GM18907 (cell line): ENCODE results near the gene GDPD4.

ENCODE experiments used
- ATAC-seq: cut with Tn5 transposase; IDR thresholded peaks from one replicate; pipeline ENCODE4 v1.9.1; 2021; ENCODE audit warnings: mild to moderate bottlenecking, moderate library complexity; ENCODE audit not compliant: unreplicated experiment

Gene GDPD4

DNA sequence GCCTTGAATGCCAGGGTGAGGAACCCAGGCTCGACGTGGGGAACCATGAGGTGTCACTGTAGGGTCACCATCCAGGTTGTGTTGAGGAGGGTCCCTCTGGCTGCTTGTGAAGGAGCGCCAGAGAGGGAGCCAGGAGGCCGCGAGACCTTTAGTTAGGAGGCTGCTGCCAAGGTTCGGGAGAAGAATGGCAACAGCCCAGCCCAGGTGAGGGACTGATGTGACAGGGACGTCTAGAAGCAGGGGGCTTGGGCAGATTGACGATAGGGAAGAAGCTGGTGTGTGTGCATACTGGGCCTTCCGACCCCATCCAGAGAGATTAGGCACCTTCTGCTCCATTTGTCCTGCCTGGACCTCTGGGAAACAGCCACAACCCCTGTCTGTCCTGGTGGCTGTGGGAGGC lies 124.5 kb downstream of the GDPD4 start:
- no peak for ATAC-seq

DNA sequence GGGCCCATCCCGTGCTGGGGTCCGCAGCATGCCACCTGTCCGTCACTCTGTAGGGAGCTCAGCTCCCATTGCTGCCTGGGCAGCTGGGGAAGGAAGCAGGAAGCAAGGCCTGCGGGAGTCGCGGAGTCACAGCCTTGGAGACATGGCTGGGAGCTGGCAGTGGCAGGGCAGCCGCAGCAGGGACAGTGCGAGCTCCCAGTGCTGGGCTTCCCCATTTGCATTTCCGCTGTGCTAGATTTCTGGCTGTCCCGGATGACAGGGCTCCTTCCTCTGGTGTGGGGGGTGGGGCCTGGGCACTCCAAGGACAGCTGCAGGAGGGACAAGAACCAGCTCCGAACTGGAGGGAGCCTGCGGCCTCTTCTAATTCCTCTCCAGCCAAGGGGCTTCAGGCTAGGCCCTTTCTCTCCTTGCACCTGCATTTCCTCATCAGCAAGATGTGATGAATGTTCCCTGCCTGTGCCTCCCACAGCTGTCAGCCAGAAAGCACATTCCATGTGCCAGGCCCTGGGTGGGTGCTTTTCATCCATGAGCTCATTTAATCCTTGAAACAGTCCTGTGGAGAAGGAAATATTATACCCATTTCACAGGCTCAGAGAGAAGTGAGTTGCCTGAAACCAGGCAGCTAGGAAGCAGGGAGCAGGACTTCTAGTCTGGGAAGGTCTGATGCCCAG lies 125.5 kb downstream of the GDPD4 start:
- ATAC-seq: no peak

DNA sequence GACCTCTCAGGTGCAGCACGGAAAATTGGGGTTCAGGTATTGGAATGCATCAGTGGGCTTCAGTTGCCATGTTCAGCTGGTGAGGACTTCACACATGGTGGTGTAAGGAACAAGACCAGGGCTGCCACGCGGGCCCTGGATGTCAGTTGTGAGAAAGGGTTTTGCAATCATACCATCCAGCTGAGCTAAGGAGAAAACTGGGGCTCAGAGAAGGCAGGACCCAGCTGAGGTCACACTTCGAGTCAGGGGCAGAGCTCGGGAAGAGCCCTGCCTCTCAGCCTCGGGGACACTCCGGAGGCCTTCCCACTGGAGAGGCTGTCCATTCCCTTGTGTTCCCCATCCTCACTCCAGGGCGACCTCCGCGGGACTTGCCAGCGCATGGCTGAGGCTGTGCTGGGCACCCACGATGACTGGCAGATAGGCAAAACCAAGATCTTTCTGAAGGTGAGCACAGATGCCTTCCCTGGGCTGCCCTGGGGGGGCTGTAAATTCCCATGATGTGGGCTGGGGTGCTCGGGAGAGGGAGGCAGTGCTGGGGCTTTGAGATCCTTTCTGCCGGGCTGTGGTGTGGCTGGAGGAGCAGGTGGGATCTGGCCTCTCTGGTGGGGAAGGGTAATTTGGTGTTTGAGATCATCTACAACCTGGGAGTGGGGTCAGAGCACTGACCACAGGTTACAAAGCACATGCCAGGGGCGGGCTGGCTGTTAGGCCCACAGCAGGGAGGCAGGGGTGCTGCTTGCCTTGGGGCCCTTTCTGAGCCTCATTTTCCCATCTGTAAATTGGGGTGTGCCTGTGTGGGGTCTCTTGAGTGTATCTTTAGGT lies 126.3 kb downstream of the GDPD4 start:
- ATAC-seq: no peak

DNA sequence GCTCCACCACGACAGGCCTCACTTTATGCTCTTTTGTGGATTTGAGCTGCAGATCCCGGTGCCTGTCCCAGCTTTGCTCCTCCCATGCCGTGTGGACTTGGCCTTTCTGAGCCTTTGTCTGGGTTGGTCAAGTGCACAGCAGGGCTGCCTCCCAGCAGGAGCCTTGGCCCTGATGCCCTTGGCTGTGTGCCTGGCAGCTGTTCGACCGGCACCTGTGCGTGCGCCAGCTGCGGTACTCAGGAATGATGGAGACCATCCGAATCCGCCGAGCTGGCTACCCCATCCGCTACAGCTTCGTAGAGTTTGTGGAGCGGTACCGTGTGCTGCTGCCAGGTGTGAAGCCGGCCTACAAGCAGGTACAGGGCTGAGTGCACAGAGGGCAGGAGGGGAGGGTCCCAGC lies 126.9 kb downstream of the GDPD4 start:
- no peak for ATAC-seq

DNA sequence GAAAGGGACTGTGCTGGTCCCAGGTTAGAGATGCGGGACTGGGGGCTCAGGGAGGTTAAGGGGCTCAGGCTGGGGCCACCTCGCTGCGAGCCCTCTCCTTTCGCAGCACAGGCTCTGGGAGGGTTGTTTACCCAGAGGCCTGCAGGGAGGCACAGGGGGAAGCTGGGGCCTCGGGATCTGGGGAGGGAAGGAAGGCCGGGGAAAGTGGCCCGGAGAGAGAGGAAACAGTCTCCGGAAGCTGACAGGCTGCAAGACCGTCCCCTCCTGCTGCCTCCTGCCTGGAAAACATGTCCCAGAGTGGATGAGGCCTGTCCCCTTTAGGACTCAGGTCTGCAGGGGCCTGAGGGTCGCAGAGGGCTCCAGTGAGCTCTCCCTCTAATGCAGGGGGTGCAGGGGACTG lies 128.0 kb downstream of the GDPD4 start:
- no peak for ATAC-seq

DNA sequence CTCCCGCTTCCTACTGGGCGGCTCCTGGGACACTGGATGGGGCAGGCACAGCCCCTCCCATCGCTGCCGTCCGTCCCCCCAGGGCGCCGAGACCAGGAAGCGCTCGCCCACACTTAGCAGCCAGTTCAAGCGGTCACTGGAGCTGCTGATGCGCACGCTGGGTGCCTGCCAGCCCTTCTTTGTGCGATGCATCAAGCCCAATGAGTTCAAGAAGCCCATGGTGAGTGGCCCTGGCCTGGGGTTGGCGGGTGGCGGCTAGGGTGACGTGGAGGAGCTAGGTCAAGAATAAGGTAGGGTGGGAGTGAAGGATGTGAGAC lies 128.9 kb downstream of the GDPD4 start:
- ATAC-seq: no peak

DNA sequence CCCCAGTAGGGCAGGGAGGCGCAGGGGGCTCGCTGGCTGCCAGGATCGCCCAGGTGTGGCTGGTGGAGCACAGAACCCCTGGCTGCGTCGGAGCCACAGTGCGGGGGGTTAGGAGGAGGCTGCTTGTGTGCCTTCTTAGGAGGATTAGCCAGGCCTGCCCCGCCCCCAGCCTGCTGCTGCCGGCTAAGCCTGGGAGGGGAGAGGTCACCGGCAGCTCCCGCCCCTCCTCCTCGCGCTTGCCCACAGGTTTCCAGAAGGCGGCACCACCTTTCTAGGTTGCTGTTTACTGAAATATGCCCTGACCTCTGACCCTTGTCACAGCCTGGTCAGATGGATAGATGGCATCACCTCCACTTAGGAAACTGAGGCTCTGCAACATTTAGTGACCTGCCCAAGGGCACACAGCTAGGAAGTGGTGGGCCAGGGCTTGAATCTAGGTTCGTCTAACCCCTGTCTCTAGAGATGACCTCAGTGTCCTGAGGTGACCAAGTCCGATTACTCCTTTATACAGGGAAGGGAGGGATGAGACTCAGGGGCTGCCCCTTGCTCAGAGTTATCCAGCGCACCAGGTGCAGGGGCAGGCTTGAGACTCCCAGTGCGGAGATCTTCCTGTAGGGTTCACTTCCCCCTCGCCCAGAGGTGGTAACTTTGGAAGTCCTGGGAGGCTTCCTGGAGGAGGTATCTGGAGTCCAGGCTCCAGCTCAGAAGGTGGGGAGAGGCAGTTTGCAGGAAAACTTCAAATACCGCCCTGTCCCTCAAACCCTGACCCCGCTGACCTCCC lies 129.4 kb downstream of the GDPD4 start:
- ATAC-seq: no peak

DNA sequence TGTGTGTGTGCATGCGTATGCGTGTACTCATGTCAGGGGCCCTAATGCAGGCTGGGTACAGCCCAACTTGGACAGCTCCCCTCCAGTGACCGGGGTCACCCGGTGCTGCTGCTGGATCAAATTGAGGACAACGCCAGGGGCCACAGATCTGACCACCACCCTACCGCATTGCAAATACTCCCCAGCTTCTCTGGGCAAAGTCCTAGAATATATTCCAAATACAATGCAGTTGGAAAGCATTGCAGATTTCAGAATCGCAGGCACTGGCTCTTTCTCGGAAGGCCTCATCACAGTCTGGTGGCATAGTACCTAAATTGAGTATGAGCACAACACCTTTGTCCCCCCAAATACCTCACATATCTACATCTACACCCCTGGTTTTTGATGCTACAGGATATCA lies 130.2 kb downstream of the GDPD4 start:
- ATAC-seq: no peak

DNA sequence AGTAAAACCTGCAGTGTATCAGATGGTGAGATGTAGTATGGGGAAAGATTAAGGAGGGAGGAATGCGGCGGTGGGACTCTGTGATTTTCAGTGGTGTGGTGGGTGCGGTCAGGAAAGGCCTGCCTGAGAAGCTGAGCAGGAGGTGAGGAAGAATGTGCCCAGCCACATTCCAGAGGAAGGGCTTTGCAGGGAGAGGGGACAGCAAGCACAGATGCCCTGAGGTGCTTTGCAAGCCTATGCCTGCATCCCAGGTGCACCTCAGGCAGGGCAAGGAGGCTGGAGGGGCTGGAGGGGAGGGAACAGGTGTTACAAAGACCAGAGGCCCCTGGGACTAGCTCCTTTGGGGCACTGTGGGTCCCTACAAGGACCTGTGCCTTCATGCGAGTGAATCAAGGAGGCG lies 131.4 kb downstream of the GDPD4 start:
- ATAC-seq: no peak

DNA sequence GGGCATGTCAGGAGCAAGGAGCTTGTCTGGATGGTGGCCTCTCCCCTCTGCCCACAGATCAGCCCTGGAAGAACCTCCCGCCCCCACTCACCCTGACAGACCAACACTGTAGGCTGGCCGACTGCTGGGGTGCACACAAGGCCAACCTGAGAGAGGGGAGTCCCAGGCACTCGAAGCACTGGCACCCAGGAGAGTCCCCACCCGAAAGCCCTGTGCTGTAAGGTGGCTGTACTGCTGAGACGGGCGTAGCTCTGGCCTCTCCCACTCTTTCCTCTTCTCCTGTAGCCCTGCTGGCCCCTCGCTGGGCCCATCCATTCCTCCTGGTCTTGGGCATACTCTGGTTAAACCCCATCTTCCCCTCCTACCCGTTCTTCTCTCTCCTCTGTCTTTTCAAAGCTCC lies 133.7 kb downstream of the GDPD4 start:
- no peak for ATAC-seq

DNA sequence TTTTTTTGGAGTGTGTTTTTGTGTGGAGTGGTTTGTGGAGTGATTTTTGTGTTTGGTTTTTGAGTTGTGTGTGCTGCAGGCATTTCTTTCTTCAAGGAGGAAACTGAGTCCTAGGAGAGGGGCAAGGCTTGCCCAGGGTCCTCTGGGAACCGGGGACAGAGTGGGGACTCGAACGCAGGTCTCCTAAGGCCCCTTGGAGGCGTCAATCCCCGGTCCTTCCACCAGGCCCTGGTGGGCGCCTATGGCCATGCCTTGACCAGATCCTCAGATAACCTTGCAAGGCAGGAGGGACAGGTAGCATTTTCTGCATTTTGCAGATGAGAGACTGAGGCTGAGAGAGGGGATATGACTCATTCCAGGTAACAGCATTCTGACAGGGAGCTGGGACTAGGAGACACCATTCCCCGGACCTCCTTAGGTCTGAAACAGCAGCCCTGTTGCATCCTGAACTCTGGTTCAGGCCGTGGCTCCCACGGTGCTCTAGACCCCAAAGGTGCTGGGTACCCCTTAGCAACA lies 134.3 kb downstream of the GDPD4 start:
- ATAC-seq: no peak
